Esophagus mucosa (tissue), 1 donor: Measurements from ENCODE around the gene RFFL. TPM values are rescaled to one million over a fixed set of nuclear protein-coding genes. Genes with fewer than 3 reads are reported as not detected.
A peak's percentile ranks its signal among the peaks of the same experiment; 100 is the strongest.

Experiments
- ATAC-seq: fragments of 200-7000 bp; cut with Tn5 transposase; one replicate; pipeline ENCODE4 v1.9.1; 2020
- total RNA-seq: library from RNA; stranded (reverse); gene quantifications from one replicate; pipeline ENCODE4 v1.2.4, GENCODE V29; 2023
- donor health status: DM: yes; HTN: yes; CAD: no.

The RFFL gene
- total RNA-seq, 1 donor from 2014 or later = 46.3 TPM

DNA sequence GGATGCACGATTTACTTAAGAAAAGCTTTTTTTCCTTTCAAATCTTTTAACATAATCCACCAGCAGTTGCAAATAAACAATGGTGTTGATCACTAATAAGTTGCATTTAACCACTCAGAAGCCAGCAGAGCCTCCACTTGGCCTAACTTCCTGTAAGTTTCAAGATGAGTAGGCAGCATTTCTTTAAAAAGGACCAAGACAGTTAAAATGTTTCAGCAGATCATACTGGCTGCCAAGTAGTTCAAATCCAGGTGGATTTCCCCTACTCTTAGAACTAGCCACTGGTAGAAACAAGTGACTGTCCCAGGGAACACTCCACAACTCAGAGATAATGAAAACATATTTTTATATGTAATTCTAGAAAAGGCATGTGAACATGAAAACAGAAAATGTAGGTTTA is 17.0 kb upstream of the RFFL start:
- ATAC-seq = no peak

DNA sequence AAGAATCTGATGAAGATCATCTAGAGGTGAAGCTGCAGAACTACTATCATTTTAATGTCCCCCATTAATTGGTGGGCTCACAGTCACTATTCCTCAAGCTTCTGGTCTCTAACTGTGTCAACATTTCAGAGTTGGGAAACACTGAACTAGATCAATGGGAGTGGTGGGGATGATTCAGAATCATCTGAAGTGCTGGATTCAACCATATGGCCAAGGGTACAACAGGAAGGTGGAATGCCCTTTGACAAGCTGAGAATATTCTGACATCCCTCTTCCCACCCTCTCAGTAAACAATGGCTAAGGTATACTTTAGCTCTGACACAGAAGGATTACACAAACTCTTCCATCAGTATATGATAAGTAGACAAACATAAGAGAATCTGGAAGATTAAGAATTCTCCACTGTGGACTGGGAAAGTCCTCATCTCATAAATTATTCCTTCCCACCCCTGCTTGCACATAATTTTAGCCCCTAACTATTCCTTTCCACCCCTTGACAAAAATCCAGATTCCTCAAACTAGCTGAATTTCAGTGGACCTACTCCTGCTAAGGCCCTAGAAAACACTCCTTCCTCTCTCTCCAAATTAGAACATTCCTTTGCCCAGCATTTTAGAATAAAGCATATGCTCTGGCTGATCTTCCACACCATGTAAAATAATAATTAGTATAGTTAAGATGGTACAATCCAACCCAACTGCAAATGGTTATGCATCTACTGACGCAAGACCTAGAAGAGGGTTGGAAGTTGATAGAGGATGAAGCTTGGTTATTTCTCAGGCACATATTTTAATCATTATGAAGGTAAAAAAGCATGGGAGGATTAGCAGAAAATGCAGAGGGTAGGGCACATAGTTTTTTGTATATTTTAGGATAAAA is 16.3 kb upstream of the RFFL start:
- ATAC-seq = peak; percentile 85

DNA sequence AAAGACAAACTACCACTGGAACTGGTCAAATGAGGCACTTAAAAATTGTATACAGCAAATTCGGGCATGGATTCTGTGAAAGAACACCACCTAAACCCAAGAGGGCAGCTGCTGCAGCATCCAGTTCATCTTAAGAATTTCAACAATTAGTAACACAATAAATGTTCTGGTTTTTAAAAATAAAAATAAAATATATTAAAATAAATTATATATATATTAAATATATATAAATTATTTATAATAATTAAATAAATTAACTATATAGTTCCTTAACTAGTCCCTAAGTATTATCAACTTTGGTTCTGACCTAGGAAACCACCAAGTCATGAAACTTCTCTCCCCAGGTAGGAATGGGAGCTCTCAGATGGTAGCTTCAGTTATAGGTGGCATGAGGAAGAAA is 13.4 kb upstream of the RFFL start:
- no peak for ATAC-seq

DNA sequence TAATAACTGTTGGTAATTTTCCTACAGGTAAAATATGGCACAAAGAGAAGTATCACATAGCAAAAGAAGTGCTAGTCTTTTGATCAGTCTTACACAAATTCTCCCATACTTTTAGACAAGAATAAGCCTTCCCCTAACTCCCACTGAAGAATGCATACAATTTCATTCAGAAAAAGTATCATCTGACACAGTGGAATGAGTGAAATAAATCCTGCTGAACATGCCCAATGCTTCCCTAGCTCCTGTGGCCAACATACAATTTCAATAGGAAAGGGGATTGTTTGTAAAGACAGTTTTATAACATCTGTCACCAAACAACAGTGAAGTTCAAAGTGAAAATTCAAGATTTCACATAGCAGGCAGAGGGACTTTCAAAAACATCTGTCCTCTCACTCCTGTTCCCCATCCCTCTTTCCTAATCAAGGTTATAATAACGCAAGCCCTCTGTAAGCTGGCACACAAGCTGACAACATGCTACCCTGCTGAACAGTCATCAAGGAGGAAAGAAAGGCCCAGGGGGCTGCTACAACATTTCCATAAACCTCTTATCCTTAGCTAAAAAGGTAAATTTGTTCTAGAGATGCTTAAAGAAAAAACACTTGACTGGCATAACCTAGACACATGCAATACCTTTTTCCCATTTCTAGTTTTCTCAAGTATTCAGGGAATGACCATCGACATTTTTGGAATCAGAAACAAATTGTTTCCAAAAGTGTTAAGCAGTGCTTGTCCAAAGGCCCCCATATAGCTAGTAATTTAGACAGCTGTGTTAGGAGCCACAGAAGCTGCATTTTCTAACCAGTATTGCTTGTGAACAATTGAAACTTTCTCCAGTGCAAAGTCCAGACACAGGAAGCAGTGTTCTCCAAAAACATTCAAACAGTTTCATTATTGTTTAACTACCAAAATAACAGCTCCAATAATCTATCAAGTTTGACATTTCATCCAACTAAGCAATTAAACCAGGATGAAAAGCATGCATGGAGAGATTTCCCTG is 11.5 kb upstream of the RFFL start:
- no peak for ATAC-seq

DNA sequence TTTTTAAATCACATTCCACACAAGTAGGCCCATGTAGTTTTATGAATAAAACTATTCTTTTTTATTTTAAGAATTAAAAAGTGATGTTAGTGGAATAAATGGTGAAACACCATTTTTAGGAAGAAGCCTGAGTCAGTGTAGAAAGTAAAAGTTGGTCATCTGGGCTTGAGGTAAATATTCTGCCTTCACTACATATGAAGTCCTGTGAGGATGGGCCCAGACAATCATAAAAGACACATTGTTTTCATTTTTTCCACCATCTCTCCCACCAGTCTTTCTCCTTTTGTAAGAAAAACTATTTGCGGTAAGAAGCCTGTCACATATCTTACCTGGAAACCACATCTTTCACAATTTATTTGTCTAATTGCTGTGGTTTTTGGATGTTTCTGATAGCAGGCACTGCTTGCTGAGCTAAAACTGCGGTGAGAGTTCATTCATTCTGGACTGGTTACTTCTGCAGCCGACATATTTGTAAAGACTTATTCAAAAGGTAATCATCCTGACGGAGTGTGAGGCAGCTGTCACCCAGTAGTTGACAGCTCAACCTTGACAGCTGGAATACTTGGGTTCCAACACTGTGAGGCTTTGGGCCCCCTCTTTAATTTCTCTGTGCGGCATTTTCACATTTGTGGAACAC is 10.6 kb upstream of the RFFL start:
- ATAC-seq = no peak

DNA sequence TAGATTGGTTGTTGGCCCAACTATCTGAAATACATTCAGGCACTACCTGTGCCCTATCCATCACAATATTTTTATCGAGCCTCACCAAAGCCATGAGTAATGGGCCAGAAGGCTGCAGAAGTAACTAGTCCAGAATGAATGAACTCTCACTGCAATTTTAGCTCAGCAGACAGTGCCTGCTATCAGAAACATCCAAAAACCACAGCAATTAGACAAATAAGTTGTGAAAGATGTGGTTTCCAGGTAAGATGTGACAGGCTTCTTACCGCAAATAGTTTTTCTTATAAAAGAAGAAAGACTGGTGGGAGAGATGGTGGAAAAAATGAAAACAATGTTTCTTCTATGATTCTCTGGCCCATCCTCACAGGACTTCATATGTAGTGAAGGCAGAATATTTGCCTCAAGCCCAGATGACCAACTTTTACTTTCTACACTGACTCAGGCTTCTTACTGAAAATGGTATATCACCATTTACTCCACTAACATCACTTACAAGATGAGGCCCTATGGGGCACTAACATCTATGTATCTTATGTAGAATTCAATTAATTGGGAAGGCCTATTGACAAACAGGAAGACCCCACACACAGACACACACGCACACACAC is 9.8 kb upstream of the RFFL start:
- no peak for ATAC-seq

DNA sequence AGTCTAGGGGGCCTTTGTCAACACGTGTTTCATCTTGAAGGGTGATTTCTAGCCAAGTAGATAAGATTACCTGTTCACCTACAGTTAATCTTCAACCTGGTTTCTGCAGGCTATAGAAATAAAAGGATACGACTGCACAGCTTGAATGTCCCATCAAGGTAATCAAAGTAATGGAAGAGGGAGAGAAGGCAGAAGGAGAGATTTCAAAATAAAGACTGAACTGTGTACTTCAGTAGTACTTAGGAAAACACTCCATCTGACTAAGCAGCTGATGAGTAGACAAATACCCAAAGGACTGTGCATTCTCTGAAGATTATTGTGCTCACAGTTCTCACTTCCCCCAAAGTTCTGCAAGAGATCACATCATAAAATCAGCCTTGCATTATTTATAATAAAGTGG is 5.8 kb upstream of the RFFL start:
- ATAC-seq = no peak

DNA sequence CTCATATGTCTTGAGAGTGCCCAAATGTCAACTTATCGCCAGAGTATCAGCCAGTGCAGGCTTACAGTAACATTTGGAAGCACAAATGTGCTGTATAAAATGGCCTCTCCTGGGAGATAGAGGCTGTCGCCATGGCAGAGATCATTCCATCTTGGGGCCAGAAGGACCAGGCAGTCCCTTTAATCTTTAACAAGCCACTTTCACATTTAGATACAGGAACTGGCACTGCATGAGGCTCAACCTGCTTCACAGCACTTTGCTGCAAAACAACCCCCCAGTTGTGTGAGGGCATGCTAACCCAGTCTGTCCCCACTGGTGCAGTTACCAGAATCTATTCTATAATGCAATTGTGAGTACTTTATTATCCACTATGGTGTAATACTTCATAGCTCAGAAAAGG is 4.7 kb upstream of the RFFL start:
- ATAC-seq = no peak

DNA sequence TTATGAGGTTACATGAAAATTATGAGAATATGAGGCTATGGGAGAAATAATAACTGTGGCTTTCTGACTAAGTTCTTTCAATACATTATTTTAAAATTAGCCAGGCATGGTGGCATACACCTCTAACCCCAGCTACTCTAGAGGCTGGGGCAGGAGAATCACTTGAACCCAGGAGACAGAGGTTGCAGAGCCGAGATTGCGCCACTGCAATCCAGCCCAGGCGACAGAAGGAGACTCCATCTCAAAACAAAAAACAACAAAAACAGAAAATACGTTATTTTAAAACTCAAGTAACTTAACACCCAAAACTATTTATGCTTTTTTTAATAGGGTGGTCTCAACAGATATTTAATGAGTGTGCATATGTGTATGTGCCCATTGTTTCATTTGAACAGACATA is 2.4 kb upstream of the RFFL start:
- ATAC-seq = no peak

DNA sequence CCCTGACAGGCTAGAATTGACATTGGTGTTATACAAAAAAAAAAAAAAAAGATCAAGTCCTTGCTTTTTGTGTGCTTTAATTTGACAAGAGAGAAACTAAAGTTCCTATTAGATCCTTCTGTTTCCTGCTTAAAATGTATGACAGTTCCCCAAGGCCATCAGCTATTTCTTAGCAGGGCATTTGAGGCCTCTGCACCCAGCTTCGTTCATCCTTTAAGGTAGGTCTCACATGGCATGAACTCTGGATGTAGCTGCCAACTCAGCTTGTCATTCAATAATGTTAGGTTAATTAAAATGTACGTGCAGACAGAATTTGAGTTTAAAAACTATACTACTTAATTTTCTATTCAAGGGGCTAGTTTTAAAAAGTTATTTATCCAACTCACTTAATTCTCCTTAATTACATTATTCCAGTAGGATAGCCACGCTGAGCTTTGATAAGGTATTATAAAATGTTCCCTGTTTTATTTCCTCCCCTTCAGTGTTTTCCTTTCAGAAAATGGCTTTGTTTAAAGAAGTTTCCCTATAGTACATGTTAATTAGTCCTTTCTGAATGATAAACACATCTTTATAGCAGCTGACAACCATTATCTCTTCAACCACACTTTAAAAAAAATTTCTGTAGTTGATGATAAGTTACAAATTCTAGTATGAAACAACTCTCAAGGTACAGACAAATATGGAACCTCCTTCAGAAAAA is 1.2 kb upstream of the RFFL start:
- no peak for ATAC-seq

DNA sequence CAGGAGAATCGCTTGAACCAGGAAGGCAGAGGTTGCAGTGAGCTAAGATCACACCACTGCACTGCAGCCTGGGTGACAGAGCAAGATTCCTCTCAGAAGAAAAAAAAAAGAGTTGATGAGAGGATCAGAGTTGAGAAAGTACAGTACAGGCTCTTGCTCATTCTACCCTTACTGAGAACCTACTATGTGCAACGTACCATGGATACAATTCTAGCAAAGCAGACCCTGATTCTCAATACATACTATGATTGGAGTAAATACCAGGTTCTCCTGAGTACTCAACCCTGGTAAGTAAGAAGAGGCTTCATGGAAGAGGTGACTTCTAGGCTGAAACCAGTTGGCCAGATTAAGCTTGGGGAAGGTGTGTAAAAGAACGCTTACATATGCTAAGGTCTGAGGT is 1.2 kb downstream of the RFFL start:
- no peak for ATAC-seq

DNA sequence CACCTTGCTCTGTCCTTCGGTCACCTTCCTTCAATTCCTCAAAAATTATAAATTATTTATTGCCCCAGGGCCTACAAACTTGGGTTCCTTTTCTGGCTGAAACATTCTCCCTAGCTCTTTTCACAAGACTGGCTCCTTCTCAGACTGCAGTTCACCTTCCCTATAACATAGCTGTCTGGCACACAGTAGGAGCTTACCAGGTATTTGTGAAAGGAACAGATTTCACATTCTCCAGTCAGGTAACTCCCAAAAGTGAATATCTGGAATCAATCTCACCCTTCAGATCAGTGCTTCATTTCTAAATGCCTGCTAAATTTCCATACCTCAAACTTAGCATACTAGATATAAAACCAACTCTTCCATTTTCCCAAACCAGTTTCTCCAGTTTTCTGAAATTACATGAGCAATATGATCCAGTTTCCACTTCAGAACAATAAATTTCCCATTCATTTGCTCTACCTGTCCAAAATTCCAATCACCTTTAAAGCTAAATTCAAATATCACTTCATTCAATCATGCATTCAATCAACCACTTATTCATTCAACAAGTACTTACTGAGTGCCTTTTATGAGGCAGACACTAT is 6.1 kb downstream of the RFFL start:
- peak; percentile 13 for ATAC-seq

DNA sequence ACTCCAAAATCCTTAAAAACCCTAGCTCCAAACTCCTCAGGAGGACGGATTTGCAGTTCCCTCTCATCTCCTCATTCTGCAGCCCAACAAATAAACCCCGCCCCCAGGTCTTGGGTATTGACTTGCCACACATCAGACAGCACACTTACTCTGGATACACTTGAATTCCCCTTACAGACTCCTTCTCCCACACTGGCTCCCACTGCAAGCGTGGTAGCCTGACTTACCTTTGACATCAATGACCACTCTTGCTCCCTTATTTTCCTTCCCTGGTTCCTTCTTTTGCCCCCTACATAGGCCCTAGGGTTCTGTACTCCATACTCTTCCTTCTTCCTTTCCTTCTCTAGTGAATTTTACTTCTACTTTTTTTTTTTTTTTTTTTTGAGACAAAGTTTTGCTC is 7.5 kb downstream of the RFFL start:
- ATAC-seq = no peak

DNA sequence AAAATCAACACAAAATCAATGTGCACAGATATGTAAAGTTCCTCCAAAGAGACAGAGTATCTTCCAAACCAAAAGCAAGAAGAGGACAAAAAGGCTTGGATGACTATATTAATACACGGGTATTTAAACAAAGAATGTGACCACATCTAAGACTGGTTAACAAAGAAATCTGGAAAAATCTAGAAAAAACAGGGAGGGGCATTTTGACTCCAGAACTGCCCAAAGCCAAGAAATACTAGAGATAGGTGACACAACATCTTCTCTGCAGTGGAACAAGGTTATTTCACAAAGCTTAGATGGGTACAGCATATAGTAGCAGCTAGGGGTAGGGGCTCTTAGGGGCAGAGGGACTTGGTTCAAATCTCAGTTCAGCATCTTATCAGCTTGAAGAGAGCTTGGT is 10.3 kb downstream of the RFFL start:
- ATAC-seq = no peak

DNA sequence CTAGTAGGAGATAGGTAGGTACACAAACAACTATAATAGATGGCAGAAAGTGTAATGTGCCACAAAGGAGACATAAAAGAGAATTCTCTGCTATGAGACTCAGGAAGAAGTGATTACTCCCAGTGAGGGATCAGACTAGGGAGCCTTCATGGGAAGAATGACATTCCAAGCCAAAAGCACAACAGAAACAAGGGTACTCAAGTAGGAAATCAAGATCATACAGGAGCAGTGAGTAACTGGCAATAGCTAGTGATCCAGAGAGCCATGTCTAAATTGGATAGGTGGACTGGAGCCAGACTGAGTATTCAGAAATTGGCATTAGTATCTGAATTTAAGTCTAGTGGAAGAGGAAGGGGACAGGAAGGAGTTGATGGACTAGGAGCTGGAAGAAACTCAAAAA is 10.7 kb downstream of the RFFL start:
- ATAC-seq = no peak

DNA sequence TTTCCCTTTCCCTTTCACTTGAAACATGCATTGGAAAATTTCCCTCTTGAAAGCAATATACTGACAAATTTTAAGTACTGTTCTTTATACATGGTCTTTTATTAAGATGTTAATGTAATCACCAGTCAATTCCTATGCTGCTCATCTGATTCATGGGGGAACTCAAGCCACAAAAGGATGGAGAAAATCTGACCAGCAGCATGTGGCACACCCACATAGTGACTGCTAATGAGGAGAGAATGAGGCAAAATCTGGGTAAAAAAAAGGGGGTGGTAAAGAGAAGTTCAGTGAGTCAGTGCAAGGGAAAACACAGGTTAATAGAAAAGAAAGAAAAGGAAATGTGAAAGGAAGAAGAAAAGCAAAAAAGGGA is 11.3 kb downstream of the RFFL start:
- ATAC-seq = no peak

DNA sequence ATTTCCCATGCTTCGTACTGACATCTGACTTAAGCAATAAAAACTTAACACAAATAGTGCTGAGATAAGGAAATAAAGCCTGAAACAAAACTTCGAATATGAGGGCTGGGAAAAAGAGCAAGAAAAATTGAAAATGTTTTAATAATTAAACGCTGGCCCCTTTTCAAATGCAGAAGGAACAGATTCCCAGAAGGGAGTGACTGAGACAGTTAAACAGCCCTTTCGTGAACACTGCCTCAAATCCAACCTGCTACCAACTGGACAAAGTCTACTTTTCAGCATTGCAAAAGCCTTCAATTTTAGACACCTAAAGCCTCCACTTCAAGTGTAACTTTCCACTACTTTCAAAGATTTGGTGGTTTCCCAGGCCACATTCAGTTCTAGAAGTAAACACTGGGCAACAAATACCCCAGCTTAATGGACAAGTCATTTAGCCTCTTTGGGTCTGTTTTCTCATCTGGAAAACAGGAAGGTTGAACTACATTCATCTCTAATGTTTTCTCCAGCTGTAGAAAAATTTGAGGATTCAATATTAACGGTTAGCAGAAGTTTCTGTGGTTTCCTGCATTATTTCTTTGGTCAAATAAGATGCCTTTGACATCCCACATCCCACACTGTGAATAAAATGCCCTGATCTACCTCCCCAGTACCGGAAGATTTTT is 11.8 kb downstream of the RFFL start:
- no peak for ATAC-seq

DNA sequence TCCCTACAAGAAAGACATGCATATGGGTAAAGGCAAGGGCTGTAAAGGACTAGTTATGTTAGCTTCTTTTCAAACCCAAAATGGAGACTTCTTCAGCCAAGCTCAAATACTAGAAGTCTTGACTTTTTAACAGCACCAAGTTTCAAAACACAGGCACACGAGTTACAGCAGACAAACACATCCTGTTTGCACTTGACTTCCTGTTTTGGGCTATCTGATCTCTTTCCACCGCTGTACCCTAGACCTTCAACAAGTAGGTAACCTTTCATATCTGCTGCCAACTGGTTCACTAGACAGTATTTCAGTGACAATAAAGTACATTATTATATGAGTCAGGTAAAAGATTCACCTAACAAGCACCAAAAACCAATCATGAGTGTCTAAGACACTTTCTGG is 12.3 kb downstream of the RFFL start:
- ATAC-seq = peak; percentile 48

DNA sequence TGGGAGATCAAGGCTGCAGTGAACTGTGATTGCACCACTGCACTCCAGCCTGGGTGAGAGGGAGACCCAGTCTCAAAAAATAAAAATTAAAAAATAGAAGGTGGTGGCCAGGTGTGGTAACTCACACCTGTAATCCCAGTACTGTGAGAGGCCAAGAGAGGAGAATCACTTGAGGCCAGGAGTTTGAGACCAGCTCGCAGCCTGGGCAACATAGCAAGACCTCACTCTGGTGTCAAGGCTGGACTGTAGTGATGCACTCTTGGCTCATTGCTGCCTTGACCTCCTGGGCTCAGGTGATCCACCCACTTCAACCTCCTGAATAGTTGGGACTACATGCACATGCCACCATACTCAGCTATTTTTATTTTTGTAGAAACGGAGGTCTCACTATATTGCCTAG is 13.3 kb downstream of the RFFL start:
- ATAC-seq = no peak

DNA sequence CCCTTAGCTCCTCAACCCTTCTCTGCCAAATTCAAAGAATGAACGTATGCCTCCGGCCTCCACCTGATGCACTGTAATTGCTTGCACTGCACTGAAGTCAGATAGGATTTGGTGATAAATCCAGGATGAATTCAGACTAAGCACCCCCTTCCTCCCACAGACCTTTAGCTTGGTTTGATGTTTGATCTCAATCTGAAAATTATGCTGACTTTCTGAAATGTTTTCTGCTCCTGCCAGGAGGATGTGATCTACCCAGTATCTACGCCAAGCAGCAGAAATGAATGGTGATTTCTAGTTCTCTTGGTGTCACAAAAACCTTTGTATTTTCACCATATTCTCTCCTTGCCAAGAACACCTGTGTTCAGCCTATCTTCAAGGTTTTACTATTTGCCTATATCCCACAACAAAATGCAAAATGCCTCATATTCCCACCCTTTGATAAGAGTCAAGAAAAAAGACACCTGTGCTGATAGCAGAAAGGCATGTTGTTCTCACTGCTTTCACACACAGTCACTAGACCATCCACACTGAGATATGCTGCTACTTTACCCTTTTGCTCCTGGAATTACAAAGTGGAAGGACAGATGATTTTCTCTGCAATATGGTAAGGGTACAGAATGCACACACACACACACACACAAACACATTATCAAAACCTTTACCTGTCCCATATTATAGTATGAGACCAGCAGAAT is 14.7 kb downstream of the RFFL start:
- ATAC-seq = no peak
